Activated CD8-positive, alpha-beta memory T cell treated with anti-CD3 and anti-CD28 coated beads, Interleukin-2, amount 50 U/mL, for 24 hours (primary cell): Measurements from ENCODE around the gene PMP22.

Source experiments
- DNase-seq: peaks from one replicate; pipeline ENCODE4 v3.0.0-alpha.2; 2020; ENCODE audit errors: extremely low read depth

The PMP22 gene

GRCh38 chr17:15274017-15274416 is 8.9 kb upstream of the PMP22 start:
- DNase-seq = no peak

DNA sequence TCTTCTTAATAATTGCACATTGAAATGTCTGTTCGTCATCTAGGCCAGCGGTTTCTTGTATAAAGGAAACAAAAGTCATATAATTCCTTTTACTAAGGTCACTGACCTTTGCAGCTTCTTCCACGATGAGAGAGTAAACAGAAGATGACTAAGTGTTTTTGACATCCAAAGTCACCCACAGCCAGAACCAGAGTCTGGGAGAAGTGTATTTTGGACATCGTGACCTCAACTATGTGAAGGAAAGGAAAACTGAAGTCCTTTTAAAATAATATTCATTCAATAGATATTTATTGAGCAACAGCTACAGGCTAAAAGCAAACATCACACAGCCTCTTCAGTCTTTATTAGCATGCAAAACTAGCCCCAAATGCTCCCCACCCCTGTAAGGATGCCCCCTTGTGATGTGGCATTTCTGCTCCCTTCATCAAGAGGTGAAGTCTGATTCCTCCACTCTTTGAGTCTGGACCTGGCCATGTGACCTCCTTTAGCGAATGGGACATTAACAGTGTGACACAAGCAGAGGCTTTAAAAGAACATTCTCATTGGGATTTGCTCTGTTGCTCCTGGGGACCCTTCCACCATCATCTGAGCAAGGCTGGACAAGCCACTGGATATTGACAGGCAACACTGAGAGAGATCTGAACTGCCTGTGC is 8.1 kb upstream of the PMP22 start:
- no peak for DNase-seq

- no peak for DNase-seq
Measured at GRCh38 chr17:15271741-15272140, 6.6 kb upstream of the PMP22 start.

DNA sequence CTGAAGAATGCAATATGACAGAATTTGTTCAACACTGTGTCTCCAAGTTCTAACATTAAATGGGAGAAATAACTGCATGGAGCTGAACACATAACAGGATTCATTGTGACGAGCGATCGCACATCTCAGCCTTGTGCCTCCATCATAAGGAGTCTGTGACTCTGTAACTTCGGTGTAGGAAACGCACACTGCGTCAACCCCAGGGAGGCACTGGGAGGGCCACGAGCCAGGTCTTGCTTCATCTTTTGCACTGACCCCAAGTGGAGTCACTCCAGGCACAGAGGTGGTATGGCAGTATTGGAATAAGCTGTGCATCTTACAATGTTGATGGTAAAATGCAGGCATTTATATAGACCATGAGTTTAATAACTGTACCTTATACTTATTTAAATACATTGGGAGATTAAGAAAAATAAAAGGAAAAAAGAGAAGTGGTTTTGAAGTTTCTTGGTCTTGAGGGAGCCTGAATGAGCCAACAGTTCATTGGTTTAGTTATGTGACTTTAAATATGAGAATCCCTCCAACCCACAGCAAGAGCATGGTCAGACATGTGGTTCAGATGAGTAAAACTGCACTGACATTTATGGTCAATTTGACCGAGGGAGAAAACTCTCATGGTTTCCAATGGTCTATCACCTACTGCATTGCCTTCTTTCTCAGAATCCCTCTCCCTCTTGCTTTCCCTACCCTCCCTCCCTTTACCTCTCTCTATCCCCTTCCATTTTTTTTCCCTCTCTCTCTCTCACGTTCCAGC is 5.7 kb upstream of the PMP22 start:
- no peak for DNase-seq

- DNase-seq = no peak
Measured at GRCh38 chr17:15269780-15270089, 4.6 kb upstream of the PMP22 start.

- no peak for DNase-seq
Measured at GRCh38 chr17:15269087-15269779, 4.1 kb upstream of the PMP22 start.

GRCh38 chr17:15268461-15268860 is 3.3 kb upstream of the PMP22 start:
- no peak for DNase-seq

DNA sequence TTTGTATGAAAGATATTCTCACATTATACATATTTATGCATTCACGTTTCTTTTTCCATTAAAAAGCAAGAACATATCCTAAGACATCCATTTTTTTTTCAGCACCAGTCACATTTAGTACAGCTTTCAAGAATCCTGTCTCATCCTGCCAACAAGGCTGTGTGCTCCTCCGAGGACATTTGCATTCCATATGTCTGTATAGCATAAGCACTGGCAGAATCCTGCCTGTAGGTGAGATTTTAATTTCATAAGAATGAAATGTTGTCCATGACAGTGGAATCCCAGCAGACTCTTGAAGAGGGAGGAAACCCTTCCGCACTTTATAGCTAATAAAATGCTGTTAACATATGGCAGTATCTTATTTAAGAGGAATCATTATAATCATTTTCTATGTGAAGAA is 2.9 kb upstream of the PMP22 start:
- DNase-seq = no peak

DNA sequence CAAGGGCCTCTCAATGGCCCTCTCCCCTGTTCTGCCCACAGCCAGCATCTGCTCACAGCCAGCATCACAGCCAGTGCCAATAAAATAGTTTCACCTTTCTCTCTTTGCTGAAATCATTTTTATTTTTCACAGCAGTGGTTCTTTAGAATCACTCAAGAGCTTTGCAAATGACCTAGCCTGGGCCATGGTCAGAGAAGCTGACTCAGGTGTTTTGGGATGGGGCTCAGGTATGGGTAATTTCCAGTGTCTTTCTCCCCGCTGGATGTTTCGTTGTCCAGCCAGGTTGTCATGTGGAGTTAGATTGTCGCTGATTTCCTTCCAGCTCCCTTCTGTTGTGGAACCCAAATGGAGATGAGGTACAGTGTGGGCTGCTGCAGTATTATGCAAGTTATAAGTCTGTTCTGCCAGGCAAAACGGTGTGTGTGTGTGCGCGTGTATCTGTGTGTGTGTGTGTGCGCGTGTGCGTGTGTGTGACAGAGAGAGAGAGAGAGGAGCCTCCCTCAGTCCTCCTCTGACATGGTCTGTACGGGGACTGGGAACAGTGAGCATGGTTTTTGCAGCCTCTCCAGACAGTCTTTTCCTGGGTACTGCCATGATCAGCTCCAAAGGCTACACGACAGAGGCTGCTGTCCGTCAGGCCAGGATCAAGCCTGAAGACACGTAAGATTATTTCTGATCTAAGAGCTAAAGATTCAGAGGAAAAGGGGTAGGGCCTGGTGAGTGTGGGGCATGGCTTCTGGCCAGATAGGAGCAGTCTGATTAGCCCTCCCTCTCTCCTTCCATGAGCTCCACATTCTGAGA is 1.4 kb upstream of the PMP22 start:
- DNase-seq = no peak

GRCh38 chr17:15264542-15264941 is 584 bp downstream of the PMP22 start:
- no peak for DNase-seq

DNA sequence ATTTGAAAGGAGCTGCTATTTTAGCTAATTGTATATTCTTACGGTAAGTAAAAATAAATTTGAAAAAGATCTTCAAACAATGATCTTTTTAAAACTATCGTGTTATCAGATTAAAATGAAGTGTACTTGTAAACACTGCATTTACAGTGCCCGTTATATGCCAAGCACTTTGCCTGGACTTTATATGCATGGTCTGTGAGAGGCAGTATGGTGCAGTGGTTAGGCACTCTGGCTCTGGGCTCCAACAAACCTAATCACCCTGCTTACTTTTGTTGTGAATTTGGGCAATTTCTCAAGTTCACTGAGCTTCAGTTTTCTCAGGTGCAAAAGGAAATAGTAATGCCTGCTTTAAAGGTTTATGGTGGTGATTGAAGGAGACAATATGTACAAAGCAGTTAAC is 1.4 kb downstream of the PMP22 start:
- no peak for DNase-seq

DNA sequence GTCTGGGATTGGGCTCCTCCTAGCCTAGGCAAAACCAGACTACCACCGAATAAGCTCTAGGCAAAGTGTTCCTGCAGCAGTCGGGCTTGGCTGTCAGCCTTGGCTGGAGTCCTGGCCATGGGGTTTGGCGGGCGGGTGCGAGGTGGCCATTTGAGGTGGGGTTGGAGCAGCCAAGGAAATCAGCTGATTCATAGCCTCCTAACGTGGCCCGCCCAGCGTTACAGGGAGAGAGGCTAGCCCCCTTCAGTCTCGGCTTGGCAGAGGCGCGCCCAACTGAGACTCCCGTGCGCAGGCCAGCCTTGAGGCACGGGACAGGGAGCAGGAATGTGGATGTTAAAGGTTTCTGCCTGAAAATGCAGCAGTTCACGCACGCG is 1.9 kb downstream of the PMP22 start:
- DNase-seq = no peak

DNA sequence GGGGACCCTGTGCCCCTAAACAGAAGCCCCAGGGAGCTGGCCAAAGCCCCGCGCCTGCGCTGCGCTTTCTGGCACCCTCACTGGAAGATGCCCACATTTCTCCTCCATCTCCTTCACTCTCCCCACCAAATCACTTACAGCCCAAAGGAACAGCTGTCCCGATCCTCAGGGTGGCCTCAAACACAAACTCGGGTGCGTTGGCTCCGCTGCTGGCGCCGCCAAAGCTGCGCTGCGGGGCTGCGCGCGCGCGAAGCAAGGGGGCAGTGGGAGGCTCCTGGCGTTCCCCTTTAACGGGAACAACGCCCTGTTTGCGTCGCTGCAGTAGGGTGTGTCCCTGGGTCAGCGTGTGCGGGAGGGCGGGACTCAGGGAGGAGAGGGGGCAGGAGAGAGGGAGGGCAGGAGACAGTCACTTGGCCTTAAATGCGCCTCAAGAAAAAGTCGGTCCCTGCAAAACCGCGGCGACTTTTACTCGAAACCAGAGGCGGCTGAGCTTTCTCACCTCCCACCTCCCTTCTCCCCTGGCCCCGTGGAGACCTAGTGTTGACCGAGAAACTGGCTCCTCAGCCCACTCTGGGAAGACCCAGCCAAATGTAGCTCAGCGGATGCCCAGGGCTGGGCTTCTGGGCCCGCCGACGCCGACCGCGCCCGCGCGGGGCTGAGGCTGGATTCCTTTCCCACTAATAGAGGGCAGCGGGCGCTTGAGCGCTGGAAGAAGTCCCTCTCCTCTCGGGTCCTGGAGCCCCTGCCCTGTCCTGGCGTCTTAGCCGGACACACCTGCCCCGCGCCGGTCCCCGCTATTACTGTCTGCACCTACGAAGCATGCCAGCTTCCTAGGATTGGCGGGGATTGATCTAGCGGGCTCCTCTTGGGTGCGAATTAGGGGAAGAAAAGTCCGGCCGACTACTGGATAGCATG is 2.6 kb downstream of the PMP22 start:
- DNase-seq = no peak

DNA sequence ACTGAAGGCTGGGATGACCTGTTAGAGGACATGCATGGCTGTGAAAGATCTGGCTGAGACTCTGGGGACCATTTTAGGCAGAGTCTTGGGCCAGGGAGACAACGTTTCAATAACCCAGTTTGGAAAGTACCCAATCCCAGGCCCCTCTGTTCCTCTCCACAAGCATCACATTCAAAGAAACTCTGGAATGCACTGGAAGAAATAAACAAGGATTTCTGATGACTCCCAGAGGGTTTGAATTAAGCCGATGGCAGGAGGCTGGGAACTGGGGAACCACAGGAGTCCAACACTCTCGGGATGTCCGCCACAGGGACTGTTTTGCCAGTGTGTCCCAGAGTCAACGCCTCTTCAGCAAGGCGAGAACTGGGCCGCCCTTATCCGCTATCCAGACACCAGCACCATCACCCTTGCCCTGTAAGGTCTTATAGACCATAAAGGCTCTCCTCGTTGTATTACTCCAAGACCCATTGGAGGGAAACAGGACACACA is 3.3 kb downstream of the PMP22 start:
- DNase-seq = no peak

GRCh38 chr17:15261258-15261801 is 3.8 kb downstream of the PMP22 start:
- no peak for DNase-seq

- no peak for DNase-seq
Measured at GRCh38 chr17:15260376-15261257, 4.5 kb downstream of the PMP22 start.

- no peak for DNase-seq
Measured at GRCh38 chr17:15257796-15258512, 7.2 kb downstream of the PMP22 start.

DNA sequence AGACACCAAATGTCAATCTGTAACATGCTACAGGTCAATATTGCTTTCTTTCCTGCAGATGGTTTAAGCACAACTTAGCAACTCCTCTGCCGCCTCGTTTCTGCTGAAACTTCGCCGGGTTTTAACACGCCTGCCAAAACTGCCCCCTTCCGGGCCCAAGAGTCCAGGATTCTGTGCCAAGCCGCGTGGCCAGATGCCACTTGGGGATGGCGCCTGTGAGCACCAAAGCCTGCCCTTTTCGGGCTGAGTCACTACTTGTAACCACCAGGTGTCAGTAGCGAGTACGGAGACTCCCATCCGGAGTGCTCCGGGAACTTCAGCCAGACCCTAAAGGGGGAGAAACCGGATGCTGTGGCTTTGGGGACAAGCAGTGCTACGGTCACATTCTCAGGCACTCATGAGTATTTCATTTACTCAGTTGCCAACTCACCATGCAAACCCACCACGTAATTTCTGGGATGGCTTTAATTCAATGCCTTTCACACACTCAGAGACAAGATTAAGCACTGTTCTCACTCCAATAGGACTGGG is 7.8 kb downstream of the PMP22 start:
- no peak for DNase-seq

DNA sequence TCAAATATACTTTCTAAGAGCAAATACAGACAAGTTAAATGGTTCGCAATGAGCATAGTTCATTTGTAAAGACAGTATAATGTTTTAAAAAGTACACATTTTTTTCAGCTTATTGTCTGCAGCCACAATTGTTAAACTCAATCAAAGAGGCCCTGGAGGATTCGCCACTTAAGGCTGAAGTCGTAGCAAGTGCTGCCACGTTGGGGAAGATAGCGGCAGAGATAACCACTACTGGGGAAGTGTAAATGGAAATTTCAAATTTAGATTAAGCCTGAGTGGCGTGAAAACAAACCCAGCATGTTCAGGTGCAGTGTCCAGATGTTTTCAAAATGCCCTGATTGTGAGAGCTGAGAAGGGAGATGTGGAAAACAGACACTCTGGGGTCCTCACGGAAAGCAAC is 8.4 kb downstream of the PMP22 start:
- DNase-seq = no peak
